Lower leg skin (tissue), 3 donors: ENCODE results near the gene DGCR2.

Source experiments
- POLR2A ChIP-seq, 2 donors: fragments of 450-650 bp; IDR thresholded peaks; one replicate each; pipeline ENCODE4 v1.6.1; 2016 to 2017; ENCODE audit warnings: antibody characterized with exemption in 2 of 2, mild to moderate bottlenecking in 1 of 2, moderate library complexity in 1 of 2
- TF ChIP-seq, protein P1 (sequence below), 3 donors: fragments of 450-650 bp; IDR thresholded peaks; one replicate each; pipeline ENCODE4 v1.5.1; 2016; ENCODE audit warnings: antibody characterized with exemption in 3 of 3, mild to moderate bottlenecking in 3 of 3, moderate library complexity in 2 of 3

DNA sequence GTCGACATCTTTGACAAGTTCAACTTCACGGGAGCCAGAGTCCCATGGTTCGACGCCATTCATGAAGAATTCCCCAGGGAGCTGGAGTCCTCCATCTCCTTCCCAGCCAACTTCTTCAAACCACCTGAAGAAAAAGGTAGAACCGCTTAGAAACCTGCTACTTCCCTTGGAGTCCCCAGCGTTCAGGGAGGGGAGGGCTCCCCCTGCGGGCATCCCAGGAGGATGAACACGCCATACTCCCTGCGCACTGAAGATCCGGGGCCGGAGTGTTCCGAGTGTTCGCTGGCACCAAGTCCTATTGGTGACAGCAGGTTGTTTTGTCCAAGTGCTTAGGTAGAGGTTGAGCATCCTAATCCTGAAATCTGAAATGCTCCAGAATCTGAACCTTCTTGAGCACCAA, 134.4 kb downstream of the DGCR2 start:
- TF ChIP-seq, protein P1, sequence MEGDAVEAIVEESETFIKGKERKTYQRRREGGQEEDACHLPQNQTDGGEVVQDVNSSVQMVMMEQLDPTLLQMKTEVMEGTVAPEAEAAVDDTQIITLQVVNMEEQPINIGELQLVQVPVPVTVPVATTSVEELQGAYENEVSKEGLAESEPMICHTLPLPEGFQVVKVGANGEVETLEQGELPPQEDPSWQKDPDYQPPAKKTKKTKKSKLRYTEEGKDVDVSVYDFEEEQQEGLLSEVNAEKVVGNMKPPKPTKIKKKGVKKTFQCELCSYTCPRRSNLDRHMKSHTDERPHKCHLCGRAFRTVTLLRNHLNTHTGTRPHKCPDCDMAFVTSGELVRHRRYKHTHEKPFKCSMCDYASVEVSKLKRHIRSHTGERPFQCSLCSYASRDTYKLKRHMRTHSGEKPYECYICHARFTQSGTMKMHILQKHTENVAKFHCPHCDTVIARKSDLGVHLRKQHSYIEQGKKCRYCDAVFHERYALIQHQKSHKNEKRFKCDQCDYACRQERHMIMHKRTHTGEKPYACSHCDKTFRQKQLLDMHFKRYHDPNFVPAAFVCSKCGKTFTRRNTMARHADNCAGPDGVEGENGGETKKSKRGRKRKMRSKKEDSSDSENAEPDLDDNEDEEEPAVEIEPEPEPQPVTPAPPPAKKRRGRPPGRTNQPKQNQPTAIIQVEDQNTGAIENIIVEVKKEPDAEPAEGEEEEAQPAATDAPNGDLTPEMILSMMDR (IDR thresholded peaks at IDR 0.05): no peak
- no peak for TF ChIP-seq POLR2A (IDR thresholded peaks at IDR 0.05)
